Adrenal gland (tissue), 19 donors: ENCODE data around the gene KNG1. TPM values are rescaled to one million over a fixed set of nuclear protein-coding genes. Genes with fewer than 3 reads are reported as not detected.

Source experiments
- DNase-seq, 7 donors: peaks; one replicate each; pipeline ENCODE4 v3.0.0-alpha.2; 2019 to 2020
- H3K27ac ChIP-seq, 5 donors: fragments of 200-600 bp; sonication (generic) in 4 of 5; 1 replicate in 3 of 5; 2 replicates in 2 of 5; pipeline versions ENCODE4 v1.5.1 to v1.8.0; 2016 to 2020; ENCODE audit warnings: mild to moderate bottlenecking in 1 of 5
- H3K27me3 ChIP-seq: fragments of 200-600 bp; 2 replicates; pipeline ENCODE4 v1.8.0; 2021
- H3K36me3 ChIP-seq, 2 donors: fragments of 200-600 bp; replicated peaks in 1 of 2; 1 replicate in 1 of 2; 2 replicates in 1 of 2; pipeline versions ENCODE4 v1.5.1 to v1.8.0; 2018 to 2022
- H3K4me1 ChIP-seq, 2 donors: fragments of 200-600 bp; replicated peaks in 1 of 2; 1 replicate in 1 of 2; 2 replicates in 1 of 2; pipeline versions ENCODE4 v1.5.1 to v1.8.0; 2018 to 2021
- H3K4me3 ChIP-seq, 4 donors: fragments of 200-600 bp; sonication (generic) in 3 of 4; one replicate each; pipeline ENCODE4 v1.5.1; 2016 to 2018
- H3K9me3 ChIP-seq, 3 donors: fragments of 200-600 bp; sonication (generic) in 1 of 3; replicated peaks in 1 of 3; 1 replicate in 2 of 3; 2 replicates in 1 of 3; pipeline versions ENCODE4 v1.5.1 to v1.8.0; 2016 to 2021
- CTCF ChIP-seq, 6 experiments: fragments of 450-650 bp in 4 of 6; fragments of 200-600 bp in 2 of 6; sonication (generic) in 1 of 6; IDR thresholded peaks; 1 replicate in 5 of 6; 2 replicates in 1 of 6; pipeline versions ENCODE4 v1.5.1 to v1.8.0; 2016 to 2021; ENCODE audit warnings: antibody characterized with exemption in 6 of 6, mild to moderate bottlenecking in 2 of 6, moderate library complexity in 1 of 6
- POLR2A ChIP-seq, 2 donors: fragments of 450-650 bp; IDR thresholded peaks; one replicate each; pipeline ENCODE4 v1.6.1; 2017; ENCODE audit warnings: antibody characterized with exemption in 2 of 2, mild to moderate bottlenecking in 2 of 2, moderate library complexity in 1 of 2
- WGBS, 4 donors: extraction: QIAGEN DNeasy Blood & Tissue Kit in 2 of 4; methylation state at CpG; one replicate each; pipeline versions ENCODE4 v1.1.5 to v1.1.7; 2013 to 2017; 5-methylcytosine and 5-hydroxymethylcytosine counted together
- intact Hi-C, 2 donors: fragments of 100-400 bp; cut with DNase I; formaldehyde crosslinking; loops; one replicate each; pipeline versions ENCODE4 v1.14.1 to v1.15.0; 2022 to 2023
- long read RNA-seq, 10 donors: library from polyadenylated mRNA in 3 of 10; unstranded in 2 of 10; stranded (forward) in 1 of 10; transcript quantifications; one replicate each; pipeline ENCODE4 v2.0.0 and lab custom pipeline, GENCODE V29; 2021 to 2026
- polyA plus RNA-seq, 3 donors: library from polyadenylated mRNA; stranded (reverse); fragments of 200-250 nt in 2 of 3; fragments of 350-450 nt in 1 of 3; fragmentation: Illumina TruSeq in 1 of 3; extraction: RNeasy Lipid Tissue Mini Kit (QIAGEN cat#74804) in 1 of 3; gene quantifications; one replicate each; pipeline ENCODE4 v1.2.3, GENCODE V29; 2013 to 2014
- total RNA-seq, 9 donors: library from RNA; depleted of rRNA in 4 of 9; stranded (reverse); fragments of >200 nt in 4 of 9; fragments of 120-200 nt in 1 of 9; fragmentation: NEBNext Ultra II Directional in 1 of 9; extraction: Animal tissue kit (Norgen Biotek cat#: 25700) in 1 of 9; gene quantifications; one replicate each; pipeline versions ENCODE4 v1.1.0 to v1.2.4, GENCODE V29; 2013 to 2023
- donor health status: healthy with polysubstance abuse.
- donor health status: Bipolar disorder and iron deficiency.
- donor health status: DM: yes; HTN: yes; CAD: no.
- donor health status: DM: no; HTN: no; CAD: no.
- donor health status: DM: no; HTN: no; CAD: no.
- donor health status: DM: yes; HTN: yes; CAD: no.

Gene KNG1
- total RNA-seq (under 1 TPM in 3 of 9 donors, not detected in 6; 0.16 to 0.32 (median 0.19) TPM), polyA plus RNA-seq (under 1 TPM in 1 of 3 donors, not detected in 2; 0.38 TPM)
- long read RNA-seq, donor 1, partial matches to known transcripts = 0 of 1 reads
- long read RNA-seq, donor 1, other reads (novel, unspliced or antisense) = 0 of 1 reads
- long read RNA-seq, donor 2 = 0 reads
- long read RNA-seq, donor 3 = 0 reads
- long read RNA-seq, donor 4 = 0 reads
- long read RNA-seq, donor 5 = 0 reads
- long read RNA-seq, donor 6 = 0 reads
- long read RNA-seq, donor 7 = 0 reads
- long read RNA-seq, donor 8, transcript KNG1-206 (11 exons, 2,176 nt) = major isoform, 6 of 7 reads
- long read RNA-seq, donor 8, partial matches to known transcripts = 0 of 7 reads
- long read RNA-seq, donor 8, other reads (novel, unspliced or antisense) = 0 of 7 reads
- long read RNA-seq, donor 9 = 0 reads
- long read RNA-seq, donor 10, partial matches to known transcripts = 0 of 1 reads
- long read RNA-seq, donor 10, other reads (novel, unspliced or antisense) = 0 of 1 reads

- no peaks in the 10 kb centered on the region for H3K36me3 ChIP-seq
Observed at GRCh38 chr3:186717039-186717457, at the start of gene KNG1. Gene KNG1 (plus strand): TSS chr3:186717359. CDS start chr3:186717543, 184 bp downstream.

DNA sequence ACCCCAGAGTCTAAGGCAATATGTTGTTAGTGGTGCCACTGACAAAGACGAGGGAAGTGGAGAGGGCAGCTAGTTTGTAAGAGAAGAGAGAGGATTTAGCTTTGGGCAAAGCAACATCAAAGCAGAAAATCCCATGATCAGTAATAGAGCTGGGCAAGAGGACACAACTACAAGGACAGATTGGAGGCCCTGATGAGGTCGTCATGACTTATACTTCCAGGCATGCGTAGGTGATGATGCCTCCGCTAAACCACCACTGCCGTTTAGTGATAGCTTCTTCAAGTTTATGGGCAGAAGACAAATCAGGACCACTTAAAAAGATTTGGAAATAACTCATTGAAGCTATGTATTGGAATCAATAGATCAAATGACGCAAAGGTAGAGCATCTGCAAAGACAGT, 48.7 kb upstream of the KNG1 start:
- no peaks in the 10 kb centered on the region for H3K27me3 ChIP-seq
- no peak for TF ChIP-seq POLR2A (IDR thresholded peaks at IDR 0.05)
- TF ChIP-seq CTCF (IDR thresholded peaks at IDR 0.05) = no peak
- H3K4me1 ChIP-seq = no peaks in the 10 kb centered on the region
- H3K27ac ChIP-seq = no peak overlapping the region
- no peak for DNase-seq
- H3K9me3 ChIP-seq = no peaks in the 10 kb centered on the region
- 54 to 68% (median 64%) methylated on average over 6 of the region's 6 CpGs for WGBS, 4 donors
- no peak overlapping the region for H3K4me3 ChIP-seq
- intact Hi-C loops = no loop called here
- H3K36me3 ChIP-seq = no peaks in the 10 kb centered on the region

More at GRCh38 chr3:186717039-186717457, at the start of gene KNG1:
- Histone ChIP-seq H3K4me1 (no peaks in the 10 kb centered on the region), H3K27ac (no peak within 1 kb of the TSS), H3K4me3 (no peak within 1 kb of the TSS), H3K27me3 (no peaks in the 10 kb centered on the region), H3K9me3 (no peaks in the 10 kb centered on the region)
- 38 to 60% (median 50%) methylated on average over 3 of the region's 3 CpGs for WGBS, 4 donors
- TF ChIP-seq POLR2A (IDR thresholded peaks at IDR 0.05) = no peak
- no peak for TF ChIP-seq CTCF (IDR thresholded peaks at IDR 0.05)
- intact Hi-C loops = no loop called here
- no peak for DNase-seq

- Histone ChIP-seq H3K27me3 (no peaks in the 10 kb centered on the region), H3K4me1 (no peaks in the 10 kb centered on the region), H3K9me3 (no peaks in the 10 kb centered on the region), H3K4me3 (no peak overlapping the region), H3K36me3 (no peaks in the 10 kb centered on the region), H3K27ac (no peak overlapping the region)
- WGBS, 4 donors = 72 to 81% (median 77%) methylated on average over 2 of the region's 2 CpGs
- no peak for DNase-seq
- intact Hi-C loops = no loop called here
- no peak for TF ChIP-seq POLR2A (IDR thresholded peaks at IDR 0.05)
- no peak for TF ChIP-seq CTCF (IDR thresholded peaks at IDR 0.05)
Observed at GRCh38 chr3:186669378-186670084, 47.6 kb upstream of the KNG1 start.

- Histone ChIP-seq H3K9me3 (no peaks in the 10 kb centered on the region), H3K27ac (no peak overlapping the region), H3K27me3 (no peaks in the 10 kb centered on the region), H3K4me1 (no peaks in the 10 kb centered on the region), H3K4me3 (no peak overlapping the region), H3K36me3 (no peaks in the 10 kb centered on the region)
- intact Hi-C loops = no loop called here
- TF ChIP-seq CTCF (IDR thresholded peaks at IDR 0.05) = no peak
- no peak for TF ChIP-seq POLR2A (IDR thresholded peaks at IDR 0.05)
- no peak for DNase-seq
Observed at GRCh38 chr3:186670155-186670554, 47.0 kb upstream of the KNG1 start.
